HG02571 (cell line): ENCODE results near the gene PRLR.

Source experiments
- ATAC-seq: cut with Tn5 transposase; IDR thresholded peaks from one replicate; pipeline ENCODE4 v1.9.1; 2021; ENCODE audit warnings: mild to moderate bottlenecking, moderate library complexity; ENCODE audit not compliant: unreplicated experiment

PRLR gene

GRCh38 chr5:35162848-35163709 lies 67.2 kb downstream of the PRLR start:
- no peak for ATAC-seq

GRCh38 chr5:35161652-35162273 lies 68.5 kb downstream of the PRLR start:
- no peak for ATAC-seq

- ATAC-seq = no peak
Measured at GRCh38 chr5:35160486-35161116, 69.7 kb downstream of the PRLR start.

- no peak for ATAC-seq
Measured at GRCh38 chr5:35159370-35159742, 70.9 kb downstream of the PRLR start.

- no peak for ATAC-seq
Measured at GRCh38 chr5:35158622-35159369, 71.5 kb downstream of the PRLR start.

GRCh38 chr5:35158204-35158603 lies 72.1 kb downstream of the PRLR start:
- no peak for ATAC-seq

- no peak for ATAC-seq
Measured at GRCh38 chr5:35153375-35153932, 76.8 kb downstream of the PRLR start.

- ATAC-seq = no peak
Measured at GRCh38 chr5:35152733-35153132, 77.6 kb downstream of the PRLR start.

GRCh38 chr5:35151146-35151920 lies 79.0 kb downstream of the PRLR start:
- ATAC-seq = no peak

- ATAC-seq = no peak
Measured at GRCh38 chr5:35149041-35149440, 81.2 kb downstream of the PRLR start.

GRCh38 chr5:35146406-35146805 lies 83.9 kb downstream of the PRLR start:
- ATAC-seq = no peak

- ATAC-seq = no peak
Measured at GRCh38 chr5:35145691-35146317, 84.5 kb downstream of the PRLR start.

GRCh38 chr5:35145012-35145411 lies 85.3 kb downstream of the PRLR start:
- ATAC-seq = no peak

- ATAC-seq = no peak
Measured at GRCh38 chr5:35143841-35144240, 86.4 kb downstream of the PRLR start.

- ATAC-seq = no peak
Measured at GRCh38 chr5:35141739-35142138, 88.5 kb downstream of the PRLR start.

GRCh38 chr5:35138232-35138631 lies 92.1 kb downstream of the PRLR start:
- ATAC-seq = no peak

GRCh38 chr5:35136386-35136785 lies 93.9 kb downstream of the PRLR start:
- ATAC-seq = no peak

- no peak for ATAC-seq
Measured at GRCh38 chr5:35135239-35135700, 95.0 kb downstream of the PRLR start.

GRCh38 chr5:35134278-35135030 lies 95.8 kb downstream of the PRLR start:
- ATAC-seq = no peak
